ENCODE results near the gene CALM1.

GRCh38 chr14:90426031-90426540 lies 29.3 kb downstream of the CALM1 start:
- TF ChIP-seq, protein P1, sequence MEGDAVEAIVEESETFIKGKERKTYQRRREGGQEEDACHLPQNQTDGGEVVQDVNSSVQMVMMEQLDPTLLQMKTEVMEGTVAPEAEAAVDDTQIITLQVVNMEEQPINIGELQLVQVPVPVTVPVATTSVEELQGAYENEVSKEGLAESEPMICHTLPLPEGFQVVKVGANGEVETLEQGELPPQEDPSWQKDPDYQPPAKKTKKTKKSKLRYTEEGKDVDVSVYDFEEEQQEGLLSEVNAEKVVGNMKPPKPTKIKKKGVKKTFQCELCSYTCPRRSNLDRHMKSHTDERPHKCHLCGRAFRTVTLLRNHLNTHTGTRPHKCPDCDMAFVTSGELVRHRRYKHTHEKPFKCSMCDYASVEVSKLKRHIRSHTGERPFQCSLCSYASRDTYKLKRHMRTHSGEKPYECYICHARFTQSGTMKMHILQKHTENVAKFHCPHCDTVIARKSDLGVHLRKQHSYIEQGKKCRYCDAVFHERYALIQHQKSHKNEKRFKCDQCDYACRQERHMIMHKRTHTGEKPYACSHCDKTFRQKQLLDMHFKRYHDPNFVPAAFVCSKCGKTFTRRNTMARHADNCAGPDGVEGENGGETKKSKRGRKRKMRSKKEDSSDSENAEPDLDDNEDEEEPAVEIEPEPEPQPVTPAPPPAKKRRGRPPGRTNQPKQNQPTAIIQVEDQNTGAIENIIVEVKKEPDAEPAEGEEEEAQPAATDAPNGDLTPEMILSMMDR (IDR thresholded peaks at IDR 0.05) = no peak
- no peak for TF ChIP-seq EZH2 (IDR thresholded peaks at IDR 0.05)
